GM18505 (cell line): ENCODE results near the gene OSBPL5.

Experiments
- ATAC-seq: cut with Tn5 transposase; IDR thresholded peaks from one replicate; pipeline ENCODE4 v1.9.1; 2021; ENCODE audit not compliant: unreplicated experiment
- POLR2A ChIP-seq: IDR thresholded peaks from 4 replicates; pipeline ENCODE4 v1.6.1; 2011; ENCODE audit warnings: borderline replicate concordance; ENCODE audit not compliant: insufficient read depth, insufficient read length; ENCODE audit errors: extremely low read depth

Gene OSBPL5

GRCh38 chr11:3159296-3160190 lies 5.6 kb downstream of the OSBPL5 start:
- no peak for ATAC-seq
- TF ChIP-seq POLR2A: no peak

- TF ChIP-seq POLR2A: no peak
- no peak for ATAC-seq
These were observed 6.3 kb downstream of the OSBPL5 start for GRCh38 chr11:3158821-3159220.

GRCh38 chr11:3158131-3158591 lies 6.9 kb downstream of the OSBPL5 start:
- no peak for TF ChIP-seq POLR2A
- no peak for ATAC-seq

GRCh38 chr11:3157381-3158130 lies 7.6 kb downstream of the OSBPL5 start:
- no peak for ATAC-seq
- no peak for TF ChIP-seq POLR2A

GRCh38 chr11:3156661-3157311 lies 8.3 kb downstream of the OSBPL5 start:
- TF ChIP-seq POLR2A: no peak
- no peak for ATAC-seq

- ATAC-seq: no peak
- no peak for TF ChIP-seq POLR2A
These were observed 8.8 kb downstream of the OSBPL5 start for GRCh38 chr11:3156282-3156660.

GRCh38 chr11:3155691-3156258 lies 9.3 kb downstream of the OSBPL5 start:
- TF ChIP-seq POLR2A: no peak
- ATAC-seq: no peak

- ATAC-seq: no peak
- no peak for TF ChIP-seq POLR2A
These were observed 9.9 kb downstream of the OSBPL5 start for GRCh38 chr11:3155216-3155615.

- no peak for TF ChIP-seq POLR2A
- no peak for ATAC-seq
These were observed 11.0 kb downstream of the OSBPL5 start for GRCh38 chr11:3154001-3154599.

- TF ChIP-seq POLR2A: no peak
- ATAC-seq: no peak
These were observed 11.7 kb downstream of the OSBPL5 start for GRCh38 chr11:3153291-3153861.

GRCh38 chr11:3152471-3153110 lies 12.5 kb downstream of the OSBPL5 start:
- TF ChIP-seq POLR2A: no peak
- no peak for ATAC-seq

GRCh38 chr11:3150726-3151125 lies 14.4 kb downstream of the OSBPL5 start:
- no peak for TF ChIP-seq POLR2A

More at GRCh38 chr11:3150726-3151125, 14.4 kb downstream of the OSBPL5 start:
- ATAC-seq: no peak
